A549 (cell line): ENCODE results near the gene FRMD6. TPM values are rescaled to one million over a fixed set of nuclear protein-coding genes. Genes with fewer than 3 reads are reported as not detected.
A peak's percentile ranks its signal among the peaks of the same experiment; 100 is the strongest.

Experiments used
- ATAC-seq, 2 experiments: fragments of 200-7000 bp in 1 of 2; fragments of >200 bp in 1 of 2; cut with Nextera tagmentation in 1 of 2; cut with Tn5 transposase in 1 of 2; 3 replicates each; pipeline versions ENCODE4 v1.8.0 to v1.9.1; 2018 to 2020; ENCODE audit warnings: mild to moderate bottlenecking in 1 of 2, moderate library complexity in 1 of 2
- CTCF ChIA-PET: fragments of 300-600 bp; sonication (Branson Sonifier 250); formaldehyde crosslinking; extraction: SDS; loops from one replicate; lab custom pipeline; 2021; ENCODE audit warnings: antibody characterized with exemption, inconsistent platforms; lab: Yijun Ruan, JAX
- POLR2A ChIA-PET: fragments of 350-600 bp; formaldehyde crosslinking; extraction: SDS; loops from one replicate; lab custom pipeline; 2021; ENCODE audit warnings: antibody characterized with exemption, inconsistent platforms; lab: Yijun Ruan, JAX
- DNase-seq, 2 experiments: peaks; one replicate each; pipeline versions ENCODE4 v3.0.0 to v3.0.0-alpha.2; 2011 to 2016; ENCODE audit warnings: low read depth in 1 of 2, low spot score in 1 of 2
- FAIRE-seq: peaks from 2 replicates; lab custom pipeline; 2011; peaks lifted over from hg19 to GRCh38; lab: Jason Lieb, UNC
- H3K27ac ChIP-seq, 2 experiments: fragments of >200 bp; sonication (Bioruptor Twin); formaldehyde crosslinking; 3 replicates each; pipeline ENCODE4 v1.5.1; 2016 to 2017
- H3K4me1 ChIP-seq: fragments of >200 bp; sonication (Bioruptor Twin); formaldehyde crosslinking; 3 replicates; pipeline ENCODE4 v1.6.1; 2016
- H3K4me2 ChIP-seq: fragments of >200 bp; sonication (Bioruptor Twin); formaldehyde crosslinking; 3 replicates; pipeline ENCODE4 v1.6.1; 2016
- H3K4me3 ChIP-seq: fragments of >200 bp; sonication (Bioruptor Twin); formaldehyde crosslinking; 3 replicates; pipeline ENCODE4 v1.5.1; 2016
- H3K9me3 ChIP-seq: fragments of >200 bp; sonication (Bioruptor Twin); formaldehyde crosslinking; 3 replicates; pipeline ENCODE4 v1.6.1; 2016
- BCL3 ChIP-seq: fragments of >200 bp; sonication (Bioruptor Twin); formaldehyde crosslinking; IDR thresholded peaks from 3 replicates; pipeline ENCODE4 v1.6.1; 2016
- CBX8 ChIP-seq: fragments of 200-600 bp; sonication (generic); IDR thresholded peaks from 2 replicates; pipeline ENCODE4 v1.6.1; 2016
- CEBPB ChIP-seq, 2 experiments: fragments of >200 bp in 1 of 2; sonication (Bioruptor Twin) in 1 of 2; formaldehyde crosslinking in 1 of 2; IDR thresholded peaks; 2 replicates each; pipeline ENCODE4 v1.6.1; 2012 to 2016
- EHF ChIP-seq: fragments of 250-450 bp; sonication (Bioruptor Pico); IDR thresholded peaks from 2 replicates; pipeline ENCODE4 v1.5.0; 2020; ENCODE audit warnings: mild to moderate bottlenecking
- ELK1 ChIP-seq: fragments of 150-350 bp; IDR thresholded peaks from 2 replicates; pipeline ENCODE4 v1.6.1; 2014; ENCODE audit warnings: low read depth, mild to moderate bottlenecking, low read length
- EP300 ChIP-seq, 2 experiments: fragments of >200 bp; sonication (Bioruptor Twin); formaldehyde crosslinking; IDR thresholded peaks; 2 replicates in 1 of 2; 3 replicates in 1 of 2; pipeline ENCODE4 v1.6.1; 2016 to 2017
- FOSL2 ChIP-seq, 2 experiments: fragments of 450-650 bp in 1 of 2; fragments of >200 bp in 1 of 2; sonication (Bioruptor Twin) in 1 of 2; formaldehyde crosslinking; IDR thresholded peaks; 2 replicates each; pipeline versions ENCODE4 v1.5.0 to v1.6.1; 2016 to 2020; ENCODE audit warnings: mild to moderate bottlenecking in 1 of 2, moderate library complexity in 1 of 2
- FOXS1 ChIP-seq: fragments of 250-450 bp; sonication (Bioruptor Pico); IDR thresholded peaks from 2 replicates; pipeline ENCODE4 v1.5.0; 2020; ENCODE audit warnings: mild to moderate bottlenecking, moderate library complexity
- GATA3 ChIP-seq: IDR thresholded peaks from 2 replicates; pipeline ENCODE4 v1.6.1; 2012; ENCODE audit warnings: borderline replicate concordance
- HDAC2 ChIP-seq: fragments of 200-600 bp; sonication (generic); IDR thresholded peaks from 2 replicates; pipeline ENCODE4 v1.6.1; 2016
- HMGXB4 ChIP-seq: fragments of 250-450 bp; sonication (Bioruptor Pico); IDR thresholded peaks from 2 replicates; pipeline ENCODE4 v1.5.0; 2021; ENCODE audit warnings: mild to moderate bottlenecking, moderate library complexity, borderline replicate concordance
- HOXA7 ChIP-seq: fragments of 250-450 bp; sonication (Bioruptor Pico); IDR thresholded peaks from 2 replicates; pipeline ENCODE4 v1.5.0; 2020; ENCODE audit warnings: mild to moderate bottlenecking, moderate library complexity
- JUN ChIP-seq, 2 experiments: fragments of >200 bp; sonication (Bioruptor Twin); formaldehyde crosslinking; IDR thresholded peaks; 2 replicates in 1 of 2; 3 replicates in 1 of 2; pipeline ENCODE4 v1.6.1; 2016 to 2017
- JUNB ChIP-seq: fragments of >200 bp; sonication (Bioruptor Twin); formaldehyde crosslinking; IDR thresholded peaks from 2 replicates; pipeline ENCODE4 v1.6.1; 2016
- KDM1A ChIP-seq: fragments of 200-600 bp; sonication (generic); IDR thresholded peaks from 2 replicates; pipeline ENCODE4 v1.6.1; 2016; ENCODE audit warnings: low read depth, mild to moderate bottlenecking
- MAFK ChIP-seq: fragments of 450-650 bp; IDR thresholded peaks from 2 replicates; pipeline ENCODE4 v1.6.1; 2014; ENCODE audit not compliant: partially characterized antibody
- MAX ChIP-seq: IDR thresholded peaks from 2 replicates; pipeline ENCODE4 v1.6.1; 2012
- NFE2L2 ChIP-seq: fragments of 150-350 bp; conservative IDR thresholded peaks from 2 replicates; pipeline ENCODE4 v1.6.1; 2014; ENCODE audit warnings: low read length
- NPAS2 ChIP-seq: fragments of 250-450 bp; sonication (Bioruptor Pico); IDR thresholded peaks from 2 replicates; pipeline ENCODE4 v1.8.0; 2022; ENCODE audit warnings: mild to moderate bottlenecking, moderate library complexity, borderline replicate concordance
- NR3C1 ChIP-seq: fragments of >200 bp; sonication (Bioruptor Twin); formaldehyde crosslinking; IDR thresholded peaks from 3 replicates; pipeline ENCODE4 v1.6.1; 2017
- PBX3 ChIP-seq: IDR thresholded peaks from 2 replicates; pipeline ENCODE4 v1.6.1; 2012
- PHF8 ChIP-seq: fragments of 200-600 bp; sonication (generic); IDR thresholded peaks from 2 replicates; pipeline ENCODE4 v1.6.1; 2016; ENCODE audit warnings: low read depth, mild to moderate bottlenecking, antibody characterized with exemption, moderate library complexity, borderline replicate concordance
- POLR2A ChIP-seq: IDR thresholded peaks from 2 replicates; pipeline ENCODE4 v1.6.1; 2012; ENCODE audit warnings: mild to moderate bottlenecking, low read length
- RAD21 ChIP-seq, 2 experiments: fragments of >200 bp in 1 of 2; sonication (Bioruptor Twin) in 1 of 2; formaldehyde crosslinking in 1 of 2; IDR thresholded peaks in 1 of 2; conservative IDR thresholded peaks in 1 of 2; 2 replicates in 1 of 2; 3 replicates in 1 of 2; pipeline ENCODE4 v1.6.1; 2012 to 2018; ENCODE audit warnings: inconsistent platforms in 1 of 2
- RARB ChIP-seq: fragments of 250-450 bp; sonication (Bioruptor Pico); IDR thresholded peaks from 2 replicates; pipeline ENCODE4 v1.8.0; 2021; ENCODE audit warnings: mild to moderate bottlenecking, moderate library complexity
- RCOR1 ChIP-seq: fragments of 150-350 bp; IDR thresholded peaks from 2 replicates; pipeline ENCODE4 v1.6.1; 2014; ENCODE audit warnings: antibody characterized with exemption, low read length, low read depth
- RFX5 ChIP-seq: fragments of 450-650 bp; IDR thresholded peaks from 2 replicates; pipeline ENCODE4 v1.7.1; 2014; ENCODE audit warnings: antibody characterized with exemption, mild to moderate bottlenecking, moderate library complexity
- RNF2 ChIP-seq: fragments of 200-600 bp; sonication (generic); IDR thresholded peaks from 2 replicates; pipeline ENCODE4 v1.6.1; 2016; ENCODE audit warnings: low read depth, mild to moderate bottlenecking, antibody characterized with exemption, moderate library complexity, borderline replicate concordance
- SMC3 ChIP-seq: fragments of >200 bp; sonication (Bioruptor Twin); formaldehyde crosslinking; IDR thresholded peaks from 3 replicates; pipeline ENCODE4 v1.6.1; 2018; ENCODE audit warnings: inconsistent platforms
- TFCP2L1 ChIP-seq: fragments of 250-450 bp; sonication (Bioruptor Pico); IDR thresholded peaks from 2 replicates; pipeline ENCODE4 v1.5.0; 2021; ENCODE audit warnings: mild to moderate bottlenecking
- TP53 ChIP-seq: fragments of 250-450 bp; sonication (Bioruptor Pico); IDR thresholded peaks from 2 replicates; pipeline ENCODE4 v1.5.0; 2021; ENCODE audit warnings: mild to moderate bottlenecking, moderate library complexity
- ZC3H11A ChIP-seq: fragments of 450-650 bp; IDR thresholded peaks from 2 replicates; pipeline ENCODE4 v1.6.1; 2014; ENCODE audit warnings: antibody characterized with exemption, mild to moderate bottlenecking
- ZFP36 ChIP-seq: fragments of 450-650 bp; IDR thresholded peaks from 2 replicates; pipeline ENCODE4 v1.6.1; 2014; ENCODE audit warnings: borderline replicate concordance; ENCODE audit not compliant: partially characterized antibody
- ZNF302 ChIP-seq: fragments of 250-450 bp; sonication (Bioruptor Pico); IDR thresholded peaks from 2 replicates; pipeline ENCODE4 v1.9.0; 2021; ENCODE audit warnings: inconsistent platforms, mild to moderate bottlenecking, moderate library complexity
- WGBS: methylation state at CpG from one replicate; pipeline ENCODE4 v1.1.6; 2017; ENCODE audit errors: missing lambda C conversion rate; 5-methylcytosine and 5-hydroxymethylcytosine counted together
- polyA minus RNA-seq: library from RNA; depleted of rRNA, polyadenylated mRNA; stranded (reverse); fragments of >200 nt; gene quantifications from 2 replicates; pipeline ENCODE4 v1.2.3, GENCODE V29; 2011; rRNA and poly(A)+ RNA removed
- polyA plus RNA-seq, 4 experiments: library from polyadenylated mRNA; depleted of rRNA in 3 of 4; stranded (reverse); fragments of >200 nt; fragmentation: RNase III in 1 of 4; extraction: RNeasy Plus Mini Kit Qiagen cat#74134 plus additional on column Dnase treatment in 1 of 4; gene quantifications; 2 replicates in 3 of 4; 3 replicates in 1 of 4; pipeline ENCODE4 v1.2.3, GENCODE V29; 2011 to 2017

FRMD6 gene
- polyA plus RNA-seq (2011; rRNA removed), result 23.1 and 23.5 TPM in 2 replicates
- 15.1 and 18.9 TPM in 2 replicates for polyA plus RNA-seq (2012; cell fraction: cytosol; rRNA removed)
- 20.8 and 24.8 TPM in 2 replicates for polyA plus RNA-seq (2012; cell fraction: nucleus; rRNA removed)
- 18.2 to 18.8 TPM (median 18.8 TPM) in 3 replicates for polyA plus RNA-seq (2017; fragmentation: RNase III; extraction: RNeasy Plus Mini Kit Qiagen cat#74134 plus additional on column Dnase treatment)
- 30.6 and 32.5 TPM in 2 replicates for polyA minus RNA-seq

- ChIA-PET POLR2A (interaction anchor here (0.6 to 2.6 kb wide), 22 partner anchors 9 to 1050 kb away, joined by 3 to 14 read pairs (median 4); no protein-coding TSS in a partner anchor), CTCF (interaction anchor here (0.7 to 3.3 kb wide), 41 partner anchors 9 to 383 kb away, joined by 3 to 70 read pairs (median 5); no protein-coding TSS in a partner anchor)
- ATAC-seq (peak; percentile 84 to 85), DNase-seq (peak; percentile 69 to 89), FAIRE-seq (no peak)
- Histone ChIP-seq H3K4me1 (peaks cover 43% of the 10 kb centered on the region), H3K27ac (peak within 1 kb of the TSS; percentile 96 to 97), H3K4me2 (peak within 1 kb of the TSS; percentile 91), H3K9me3 (no peaks in the 10 kb centered on the region), H3K4me3 (peak within 1 kb of the TSS; percentile 52)
- WGBS, result under 1% methylated on average over 22 of the region's 86 CpGs
- TF ChIP-seq PHF8 (peak; percentile 16; the same call in 1 of the 2 replicates), TP53 (CRISPR knock-in tag) (no peak), NPAS2 (CRISPR knock-in tag) (no peak), MAFK (no peak), ZFP36 (no peak), JUN (IDR thresholded peaks at IDR 0.05) (peak in 1 of 2 experiments; percentile 88; a peak in 4 of 5 replicates), HMGXB4 (CRISPR knock-in tag) (no peak; the same call in 1 of the 2 replicates), JUNB (no peak), PBX3 (no peak), ELK1 (no peak), CBX8 (no peak), MAX (peak; percentile 51), HDAC2 (no peak), ZNF302 (no peak), RFX5 (no peak), RARB (CRISPR knock-in tag) (no peak), ZC3H11A (no peak), BCL3 (peak; percentile 57; the same call in 2 of the 3 replicates), EHF (CRISPR knock-in tag) (no peak), HOXA7 (CRISPR knock-in tag) (no peak), NFE2L2 (no peak), TFCP2L1 (0 out of 2 replicates have a peak, but pooled peaks have one; percentile 52), POLR2A (peak; percentile 72), RNF2 (no peak), CEBPB (IDR thresholded peaks at IDR 0.05) (no peak), FOSL2 (IDR thresholded peaks at IDR 0.05) (no peak), FOSL2 (CRISPR knock-in tag; IDR thresholded peaks at IDR 0.05) (no peak), KDM1A (no peak), FOXS1 (CRISPR knock-in tag) (0 out of 2 replicates have a peak, but pooled peaks have one; percentile 28), NR3C1 (no peak), SMC3 (peak; percentile 78), EP300 (IDR thresholded peaks at IDR 0.05) (no peak), GATA3 (peak; percentile 64; the same call in 1 of the 2 replicates), RAD21 (conservative IDR thresholded peaks at IDR 0.05 in 1 of 2, IDR thresholded peaks at IDR 0.05 in 1 of 2) (peak; percentile 32 to 63), RCOR1 (no peak)
Measured at GRCh38 chr14:51651388-51652167, at the start of gene FRMD6. Gene FRMD6 (plus strand): TSS chr14:51651910. CDS start chr14:51689837, 37,927 bp downstream.
